Stimulated activated CD4-positive, alpha-beta T cell treated with anti-CD3 and anti-CD28 coated beads, Interleukin-15, amount 100 ng/mL, for 1 hour (primary cell): ENCODE data around the gene STAMBPL1.
"Not testable (repeated sequence)": the region's sequence is repeated elsewhere in the genome, so short reads cannot be mapped to it uniquely, and the experiment has no call there.

Experiments
- DNase-seq, 2 donors: peaks; one replicate each; pipeline ENCODE4 v3.0.0-alpha.2; 2020; ENCODE audit warnings: low read depth in 1 of 2, low spot score in 1 of 2

The STAMBPL1 gene

GRCh38 chr10:88919041-88919440 is 39.0 kb downstream of the STAMBPL1 start:
- DNase-seq = no peak

GRCh38 chr10:88920198-88920597 is 40.2 kb downstream of the STAMBPL1 start:
- no peak for DNase-seq

GRCh38 chr10:88920986-88921593 is 41.0 kb downstream of the STAMBPL1 start:
- no peak for DNase-seq

- DNase-seq = no peak
Observed at GRCh38 chr10:88922041-88922440, 42.0 kb downstream of the STAMBPL1 start.

- DNase-seq = no peak
Observed at GRCh38 chr10:88923520-88923919, 43.5 kb downstream of the STAMBPL1 start.

- no peak for DNase-seq
Observed at GRCh38 chr10:88926566-88927415, 46.7 kb downstream of the STAMBPL1 start.

GRCh38 chr10:88927416-88927690 is 47.3 kb downstream of the STAMBPL1 start:
- no peak for DNase-seq

GRCh38 chr10:88928254-88928653 is 48.2 kb downstream of the STAMBPL1 start:
- DNase-seq = no peak

GRCh38 chr10:88931548-88931947 is 51.5 kb downstream of the STAMBPL1 start:
- no peak for DNase-seq

GRCh38 chr10:88932029-88932428 is 52.0 kb downstream of the STAMBPL1 start:
- not testable (repeated sequence) for DNase-seq

- DNase-seq = peak in 1 of 2 donors; percentile 9
Observed at GRCh38 chr10:88932539-88933256, 52.7 kb downstream of the STAMBPL1 start.

- no peak for DNase-seq
Observed at GRCh38 chr10:88933564-88933963, 53.5 kb downstream of the STAMBPL1 start.

- DNase-seq = peak; percentile 40 to 49
Observed at GRCh38 chr10:88934900-88935672, 55.0 kb downstream of the STAMBPL1 start.

GRCh38 chr10:88936656-88937055 is 56.6 kb downstream of the STAMBPL1 start:
- no peak for DNase-seq

GRCh38 chr10:88938039-88938438 is 58.0 kb downstream of the STAMBPL1 start:
- no peak for DNase-seq

- DNase-seq = no peak
Observed at GRCh38 chr10:88938938-88939337, 58.9 kb downstream of the STAMBPL1 start.

- no peak for DNase-seq
Observed at GRCh38 chr10:88941026-88941425, 61.0 kb downstream of the STAMBPL1 start.

GRCh38 chr10:88943778-88944177 is 63.7 kb downstream of the STAMBPL1 start:
- no peak for DNase-seq

GRCh38 chr10:88944813-88945212 is 64.8 kb downstream of the STAMBPL1 start:
- no peak for DNase-seq

- DNase-seq = no peak
Observed at GRCh38 chr10:88946200-88946599, 66.2 kb downstream of the STAMBPL1 start.

GRCh38 chr10:88946965-88947590 is 67.0 kb downstream of the STAMBPL1 start:
- no peak for DNase-seq
